T47D (cell line): ENCODE results near the gene TNFRSF14.

Experiments
- DNase-seq, 2 experiments: peaks; one replicate each; pipeline versions ENCODE4 v3.0.0 to v3.0.0-alpha.2; 2011 to 2012; ENCODE audit warnings: low read depth in 1 of 2, low spot score in 1 of 2
- JUND ChIP-seq: IDR thresholded peaks from 2 replicates; pipeline ENCODE4 v1.6.1; 2012; ENCODE audit warnings: low read depth
- in situ Hi-C: cut with HindIII; loops from 2 replicates; pipeline ENCODE4 v1.10.0; 2016; ENCODE audit warnings: low sequenced_read_pairs, low pct_unique_long_range_greater_than_20kb

Gene TNFRSF14

GRCh38 chr1:2526824-2527555 lies 29.2 kb upstream of the TNFRSF14 start:
- in situ Hi-C loops, result no loop called here
- TF ChIP-seq JUND, result no peak
- DNase-seq, result no peak

GRCh38 chr1:2527556-2527860 lies 28.7 kb upstream of the TNFRSF14 start:
- DNase-seq, result no peak
- TF ChIP-seq JUND, result no peak
- in situ Hi-C loops, result no loop called here

GRCh38 chr1:2528016-2528415 lies 28.2 kb upstream of the TNFRSF14 start:
- TF ChIP-seq JUND, result no peak
- in situ Hi-C loops, result no loop called here
- DNase-seq, result peak in 1 of 2 experiments; percentile 21

GRCh38 chr1:2528611-2528965 lies 27.6 kb upstream of the TNFRSF14 start:
- DNase-seq, result no peak
- no peak for TF ChIP-seq JUND
- in situ Hi-C loops, result no loop called here

- TF ChIP-seq JUND, result no peak
- in situ Hi-C loops, result no loop called here
- DNase-seq, result no peak
These were observed 27.0 kb upstream of the TNFRSF14 start for GRCh38 chr1:2528966-2529783.

GRCh38 chr1:2529784-2530512 lies 26.2 kb upstream of the TNFRSF14 start, which contains the start of gene HES5:
HES5 (minus strand) TSS chr1:2530263; CDS start chr1:2530164, 99 bp downstream.
- no peak for DNase-seq
- in situ Hi-C loops, result no loop called here

GRCh38 chr1:2530513-2531361 lies 25.4 kb upstream of the TNFRSF14 start:
- in situ Hi-C loops, result no loop called here
- peak; percentile 83 to 89 for DNase-seq
- no peak for TF ChIP-seq JUND

More at GRCh38 chr1:2529784-2530512, 26.2 kb upstream of the TNFRSF14 start, which contains the start of gene HES5:
- TF ChIP-seq JUND, result no peak

- no peak for TF ChIP-seq JUND
- no peak for DNase-seq
- in situ Hi-C loops, result no loop called here
These were observed 23.5 kb upstream of the TNFRSF14 start for GRCh38 chr1:2532485-2533160.

- no peak for DNase-seq
- in situ Hi-C loops, result no loop called here
- TF ChIP-seq JUND, result no peak
These were observed 22.8 kb upstream of the TNFRSF14 start for GRCh38 chr1:2533365-2533764.

GRCh38 chr1:2534315-2534686 lies 21.9 kb upstream of the TNFRSF14 start:
- DNase-seq, result no peak
- in situ Hi-C loops, result no loop called here
- no peak for TF ChIP-seq JUND

GRCh38 chr1:2534687-2535441 lies 21.3 kb upstream of the TNFRSF14 start:
- peak in 1 of 2 experiments; percentile 42 for DNase-seq
- TF ChIP-seq JUND, result no peak
- in situ Hi-C loops, result no loop called here

GRCh38 chr1:2535455-2535854 lies 20.7 kb upstream of the TNFRSF14 start:
- TF ChIP-seq JUND, result no peak
- DNase-seq, result no peak
- in situ Hi-C loops, result no loop called here
